Epidermal melanocyte (primary cell): ENCODE data around the gene PPM1K.

Experiments
- DNase-seq: peaks from one replicate; pipeline ENCODE4 v3.0.0; 2011; ENCODE audit warnings: low spot score; ENCODE audit not compliant: insufficient read length

The PPM1K gene

DNA sequence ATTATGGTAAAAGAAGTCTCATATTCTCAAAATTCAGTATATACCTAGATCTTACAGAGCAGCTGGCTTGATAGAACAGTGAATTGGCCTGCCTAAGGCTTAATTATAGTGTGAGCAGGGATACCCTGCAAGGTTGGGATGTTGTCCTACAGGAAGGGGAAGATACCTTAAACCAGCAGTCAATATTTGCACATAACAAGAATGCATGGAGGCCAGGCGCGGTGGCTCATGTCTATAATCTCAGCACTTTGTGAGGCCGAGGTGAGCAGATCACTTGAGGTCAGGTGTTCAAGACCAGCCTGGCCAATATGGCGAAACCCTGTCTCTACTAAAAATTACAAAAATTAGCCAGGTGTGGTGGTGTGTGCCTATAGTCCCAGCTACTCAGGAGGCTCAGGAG is 67.2 kb downstream of the PPM1K start:
- no peak for DNase-seq

DNA sequence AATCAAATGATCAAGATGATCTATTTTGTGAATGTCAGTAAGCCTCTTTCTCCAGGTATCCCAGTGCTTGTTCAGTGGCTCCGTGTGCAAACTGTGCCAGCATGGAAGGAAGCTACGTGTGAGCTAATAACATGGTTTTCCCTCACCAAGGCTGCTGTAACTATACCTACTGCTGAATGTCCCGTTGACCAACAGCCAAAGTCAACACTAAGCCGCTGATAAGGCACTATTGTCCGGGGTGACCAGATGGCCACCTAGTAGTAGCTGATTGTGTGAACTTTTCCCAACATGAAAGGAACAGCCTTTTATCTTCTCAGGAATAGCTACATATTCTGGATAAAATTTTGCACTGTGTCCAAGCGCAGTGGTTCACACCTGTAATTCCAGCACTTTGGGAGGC is 68.0 kb downstream of the PPM1K start:
- DNase-seq: no peak

DNA sequence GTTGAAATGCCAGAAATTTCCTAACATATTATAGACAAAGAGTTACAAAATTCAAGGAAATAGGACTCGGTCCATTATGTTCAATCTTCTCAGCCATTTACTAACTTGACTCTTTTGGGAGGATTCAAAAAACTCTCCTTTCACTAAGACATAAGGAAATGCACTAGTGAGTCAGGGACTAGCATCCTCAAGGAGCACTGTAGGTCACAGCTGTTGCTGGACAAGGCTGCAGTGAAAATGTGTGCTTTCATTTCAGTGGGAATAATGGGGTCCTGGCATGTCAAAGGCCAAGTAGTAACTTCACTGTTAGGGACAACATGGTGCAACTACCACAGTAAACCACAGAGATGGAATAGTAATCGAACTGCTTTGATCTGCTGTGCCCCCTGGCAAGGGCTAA is 69.0 kb downstream of the PPM1K start:
- DNase-seq: no peak

DNA sequence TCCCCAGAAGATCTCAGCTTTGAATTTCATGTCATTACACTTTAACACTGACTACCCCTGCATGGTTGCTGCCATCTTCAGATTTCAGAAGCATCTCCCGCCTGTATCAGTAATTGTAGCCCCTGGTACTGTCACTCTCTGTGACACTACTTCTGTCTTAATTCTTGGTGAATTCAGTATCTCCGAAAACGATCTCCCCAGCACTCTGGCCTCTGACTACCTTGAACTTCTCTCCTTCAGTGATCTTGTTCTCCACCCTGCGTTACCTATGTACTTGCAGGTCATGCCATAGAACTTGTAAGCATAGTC is 72.2 kb downstream of the PPM1K start:
- no peak for DNase-seq

DNA sequence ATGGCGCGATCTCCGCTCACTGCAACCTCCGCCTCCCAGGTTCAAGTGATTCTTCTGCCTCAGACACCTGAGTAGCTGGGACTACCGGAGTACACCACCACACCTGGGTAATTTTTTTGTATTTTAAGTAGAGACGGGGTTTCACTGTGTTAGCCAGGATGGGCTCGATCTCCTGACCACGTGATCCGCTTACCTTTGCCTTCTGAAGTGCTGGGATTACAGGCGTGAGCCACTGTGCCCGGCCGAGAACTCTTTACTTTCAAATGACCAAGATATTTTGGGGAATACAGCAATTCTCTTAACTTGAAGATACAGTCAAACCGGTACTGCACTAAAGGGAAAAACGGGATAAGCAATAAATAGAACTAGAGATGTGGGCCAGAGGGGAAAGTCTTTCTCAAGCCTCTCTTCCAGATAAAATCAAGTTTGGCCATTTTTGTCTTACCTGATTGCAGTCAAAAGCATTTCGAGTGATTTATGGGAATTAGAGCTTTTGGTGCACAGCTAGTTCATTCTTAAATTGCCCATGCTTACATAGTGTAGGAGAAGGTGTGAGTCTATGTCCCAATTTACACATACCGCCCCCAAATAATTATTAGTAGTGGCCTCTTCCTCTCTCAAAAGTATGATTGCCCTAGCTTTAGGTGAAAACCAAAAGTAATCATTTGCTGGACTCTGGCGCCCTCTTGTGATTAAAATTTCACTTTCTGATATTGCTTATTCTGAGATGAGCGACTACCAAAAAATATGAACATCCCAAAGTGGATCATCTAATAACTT is 72.7 kb downstream of the PPM1K start:
- DNase-seq: no peak

DNA sequence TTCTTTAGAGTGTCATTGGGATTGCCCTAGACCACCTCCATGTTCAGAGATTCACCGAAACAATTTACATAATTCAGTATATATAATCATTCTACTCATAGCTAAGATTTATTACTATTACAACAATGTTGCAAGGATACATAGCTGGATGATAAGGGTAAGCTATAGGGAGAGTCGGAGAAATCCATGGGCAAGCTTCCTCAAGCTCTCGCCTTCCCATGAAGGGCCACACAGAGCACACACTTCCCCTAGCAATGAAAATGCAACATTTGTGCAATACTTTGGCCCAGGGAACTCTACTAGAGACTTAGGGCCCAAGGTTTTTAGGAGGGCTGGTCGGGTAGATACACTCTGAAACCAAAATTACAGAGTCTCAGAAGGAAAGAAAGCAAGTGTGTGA is 76.2 kb downstream of the PPM1K start:
- no peak for DNase-seq
